ENCODE data around the gene GLTP.

The GLTP gene

GRCh38 chr12:109878749-109879148 lies 1.6 kb downstream of the GLTP start:
- no peak for TF ChIP-seq CTCF (conservative IDR thresholded peaks at IDR 0.05; ENCODE audit: low read depth)
- ChIA-PET POLR2A (ENCODE audit: low non-redundant PET) (interaction anchor here (0.6 kb wide), 1 partner anchor 36 kb away, joined by 3 read pairs; no protein-coding TSS in a partner anchor), CTCF (interaction anchor here (2.7 kb wide), 1 partner anchor 26 kb away, joined by 11 read pairs; no protein-coding TSS in a partner anchor)
- DNase-seq (ENCODE audit: low spot score) = no peak
- peak overlapping the region; percentile 70 for H3K27ac ChIP-seq

GRCh38 chr12:109878247-109878625 lies 2.1 kb downstream of the GLTP start:
- no peak overlapping the region for H3K27ac ChIP-seq
- CTCF ChIA-PET = interaction anchor here (2.7 kb wide), 1 partner anchor 25 kb away, joined by 11 read pairs; no protein-coding TSS in a partner anchor
- no peak for TF ChIP-seq CTCF (conservative IDR thresholded peaks at IDR 0.05; ENCODE audit: low read depth)
- DNase-seq (ENCODE audit: low spot score) = no peak
- POLR2A ChIA-PET (ENCODE audit: low non-redundant PET) = no interaction called here

DNA sequence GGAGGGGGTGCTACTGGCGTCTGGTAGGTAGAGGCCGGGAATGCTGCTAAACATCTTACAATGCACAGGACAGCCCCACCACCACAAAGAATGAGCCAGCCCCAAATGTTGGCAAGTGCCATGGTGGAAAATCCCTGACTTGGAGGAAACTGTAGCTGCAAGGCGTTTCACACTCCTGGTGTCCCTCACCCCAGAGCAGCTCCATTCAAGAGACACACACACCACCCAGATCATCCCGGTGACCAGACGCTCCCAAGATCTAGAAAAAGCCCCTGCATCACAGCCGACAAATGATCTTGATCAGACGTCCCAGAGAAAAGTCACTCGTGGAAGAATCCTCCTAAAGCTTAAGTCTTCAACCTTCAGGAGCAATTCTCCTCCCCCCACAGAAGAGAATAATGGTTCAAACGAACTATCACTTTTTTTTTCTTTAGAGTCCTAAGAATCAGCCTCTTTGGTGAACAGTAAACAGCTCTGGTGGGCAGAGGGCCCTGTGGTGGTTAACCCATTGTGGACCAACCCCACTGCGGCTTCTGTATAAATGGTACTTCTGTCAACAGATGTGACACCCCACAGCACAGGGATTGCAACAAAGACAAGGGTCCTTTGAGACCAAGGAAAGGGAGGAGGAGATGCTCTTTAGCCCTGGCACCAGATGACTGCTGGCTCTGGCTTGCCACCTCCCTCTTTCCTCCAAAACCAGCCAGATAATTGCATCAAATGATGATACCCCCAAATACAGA lies 2.7 kb downstream of the GLTP start:
- TF ChIP-seq CTCF (conservative IDR thresholded peaks at IDR 0.05; ENCODE audit: low read depth) = no peak
- POLR2A ChIA-PET (ENCODE audit: low non-redundant PET) = no interaction called here
- H3K27ac ChIP-seq = no peak overlapping the region
- DNase-seq (ENCODE audit: low spot score) = no peak
- CTCF ChIA-PET = interaction anchor here (2.7 kb wide), 1 partner anchor 25 kb away, joined by 11 read pairs; no protein-coding TSS in a partner anchor

- POLR2A ChIA-PET (ENCODE audit: low non-redundant PET) = no interaction called here
- DNase-seq (ENCODE audit: low spot score) = no peak
- CTCF ChIA-PET = no interaction called here
- H3K27ac ChIP-seq = no peak overlapping the region
- no peak for TF ChIP-seq CTCF (conservative IDR thresholded peaks at IDR 0.05; ENCODE audit: low read depth)
These were observed 3.9 kb downstream of the GLTP start for GRCh38 chr12:109876406-109876805.

GRCh38 chr12:109875572-109876131 lies 4.7 kb downstream of the GLTP start:
- ChIA-PET CTCF (interaction anchor here (1.4 kb wide), 1 partner anchor 22 kb away, joined by 5 read pairs; no protein-coding TSS in a partner anchor), POLR2A (ENCODE audit: low non-redundant PET) (no interaction called here)
- H3K27ac ChIP-seq = no peak overlapping the region
- DNase-seq (ENCODE audit: low spot score) = peak; percentile 16
- TF ChIP-seq CTCF (conservative IDR thresholded peaks at IDR 0.05; ENCODE audit: low read depth) = no peak

- no peak overlapping the region for H3K27ac ChIP-seq
- no peak for TF ChIP-seq CTCF (conservative IDR thresholded peaks at IDR 0.05; ENCODE audit: low read depth)
- DNase-seq (ENCODE audit: low spot score) = no peak
- CTCF ChIA-PET = interaction anchor here (0.7 to 1.1 kb wide), 2 partner anchors 21 to 33 kb away, joined by 3 to 5 read pairs; no protein-coding TSS in a partner anchor
- POLR2A ChIA-PET (ENCODE audit: low non-redundant PET) = no interaction called here
These were observed 6.7 kb downstream of the GLTP start for GRCh38 chr12:109873653-109874052.

All from RWPE1 (cell line).